NCI-H146 treated with DMSO at 0.1 percent for 48 hours (cell line): Measurements from ENCODE around the gene SHB.

Source experiments
- DNase-seq: peaks from one replicate; lab custom pipeline; 2025; ENCODE audit not compliant: unreplicated experiment; lab: John Stamatoyannopoulos, UW

SHB gene

DNA sequence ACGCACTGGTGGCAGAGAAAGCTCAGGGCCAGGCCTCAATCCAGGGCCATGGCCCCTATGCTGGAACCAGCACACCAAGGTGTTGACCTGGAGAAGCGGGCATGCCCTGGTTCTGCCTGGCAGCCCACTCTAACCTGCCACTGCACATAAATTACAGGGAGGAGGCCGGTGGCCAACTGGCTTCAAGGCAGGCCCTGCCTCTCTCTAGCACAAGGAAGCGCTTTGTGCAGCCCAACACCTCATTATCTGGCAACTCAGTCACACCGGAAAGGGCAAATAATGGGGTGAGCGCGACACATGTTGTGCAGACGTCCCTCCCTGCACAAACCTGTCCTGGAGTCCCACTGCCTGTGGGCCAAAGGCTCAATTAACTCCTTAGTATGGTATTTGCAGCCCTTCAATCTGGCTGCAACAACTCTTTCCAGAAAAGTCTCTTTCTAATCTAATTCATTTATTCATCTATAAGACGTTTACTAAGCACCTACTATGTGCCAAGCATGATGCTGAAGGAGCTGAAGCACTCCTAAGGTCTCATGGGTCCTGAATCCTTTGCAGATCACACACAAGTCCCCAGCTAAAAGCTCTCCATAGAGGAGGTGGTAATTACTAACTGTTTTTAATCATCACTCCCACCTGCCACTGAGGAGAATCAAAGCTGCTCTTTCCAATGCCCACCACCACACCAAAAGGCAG is 24.9 kb downstream of the SHB start:
- no peak for DNase-seq

- no peak for DNase-seq
Observed at GRCh38 chr9:38042626-38043357, 26.2 kb downstream of the SHB start.

- no peak for DNase-seq
Observed at GRCh38 chr9:38041564-38042243, 27.3 kb downstream of the SHB start.

- DNase-seq: no peak
Observed at GRCh38 chr9:38039907-38040682, 28.9 kb downstream of the SHB start.

- no peak for DNase-seq
Observed at GRCh38 chr9:38039090-38039906, 29.7 kb downstream of the SHB start.

DNA sequence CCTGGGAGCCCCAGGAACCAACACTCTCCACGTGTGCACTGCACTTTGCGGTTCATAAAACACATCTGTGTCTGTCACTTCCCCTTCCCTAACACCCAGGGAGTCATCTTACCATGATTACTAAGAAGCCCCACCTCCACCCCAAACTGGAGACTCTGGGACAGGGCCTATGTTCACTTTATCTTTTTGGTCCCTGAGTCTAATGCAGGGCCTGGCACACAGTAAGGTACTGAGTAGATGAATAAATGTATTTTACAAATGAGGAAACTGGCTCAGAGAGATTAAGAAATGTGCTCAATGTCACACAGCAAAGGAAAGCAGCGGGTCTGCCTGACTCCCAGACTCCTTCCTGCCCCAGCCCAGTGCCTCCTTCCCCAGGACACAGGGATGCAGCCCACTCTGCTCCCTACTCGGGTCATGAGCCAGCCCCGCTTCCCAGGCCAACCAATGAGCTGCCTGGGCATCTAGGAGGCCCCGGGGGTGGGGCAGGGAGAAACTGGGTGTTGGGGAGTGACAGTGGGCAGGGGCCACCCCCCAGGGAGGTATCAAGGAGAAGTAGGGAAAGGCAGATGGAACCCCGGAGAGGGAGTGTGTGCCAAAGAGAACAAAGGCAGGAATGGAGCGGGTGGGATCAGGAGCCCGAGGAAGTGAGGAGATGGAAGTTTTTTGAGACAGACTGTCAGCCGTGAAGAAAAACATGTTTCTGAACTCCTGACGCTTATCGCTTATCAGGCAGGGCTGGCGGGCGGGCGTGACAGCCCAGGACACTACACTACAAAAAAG is 30.5 kb downstream of the SHB start:
- no peak for DNase-seq

DNA sequence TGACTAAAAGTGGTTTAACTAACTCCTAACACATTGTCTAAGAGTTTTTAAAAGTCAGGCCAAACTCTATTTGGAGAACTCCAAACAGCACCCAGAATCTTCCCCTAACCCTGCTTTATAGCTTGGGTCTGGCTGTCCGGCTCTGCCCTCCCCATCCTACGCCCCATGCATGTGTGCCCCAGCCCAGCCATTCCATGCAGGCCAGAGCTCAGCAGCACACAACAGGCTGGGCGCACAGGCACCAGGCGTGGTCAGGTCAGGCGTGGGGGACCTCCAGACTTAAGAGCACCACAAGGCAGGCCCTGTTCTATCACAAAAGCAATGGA is 31.1 kb downstream of the SHB start:
- DNase-seq: no peak

DNA sequence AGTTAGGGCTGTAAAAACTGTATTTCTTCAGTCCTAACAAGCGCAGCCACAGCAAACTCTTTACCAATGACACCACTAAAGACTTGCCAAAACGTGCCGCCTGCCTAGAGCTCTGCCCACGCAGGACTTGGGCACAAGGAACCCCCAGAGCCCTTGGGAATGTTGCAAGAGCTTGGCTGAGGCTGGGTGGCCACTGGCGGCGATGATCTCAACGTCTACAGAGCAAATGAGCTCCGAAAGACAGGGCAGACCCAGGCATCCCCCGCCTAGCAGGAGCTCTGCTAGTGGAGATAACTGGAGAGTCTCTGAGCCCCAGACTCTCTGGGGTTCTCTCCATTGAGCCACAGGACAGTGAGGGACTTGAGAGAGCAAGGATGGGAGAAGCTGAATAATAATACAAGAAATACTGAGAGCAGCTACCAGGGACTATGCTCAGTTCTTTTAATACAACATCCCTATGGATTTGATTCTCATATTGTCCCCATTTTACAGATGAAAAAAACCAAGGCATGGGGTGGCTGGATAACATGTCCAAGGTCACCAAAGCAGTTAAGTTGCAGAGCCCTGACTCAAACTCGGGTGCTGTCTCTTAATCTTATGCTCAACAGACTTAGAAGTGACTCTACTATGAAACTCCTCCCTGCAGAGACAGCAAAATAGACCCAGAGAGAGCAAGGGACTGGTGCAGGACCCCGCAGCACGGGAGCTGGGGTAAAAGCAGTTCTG is 32.5 kb downstream of the SHB start:
- DNase-seq: no peak

DNA sequence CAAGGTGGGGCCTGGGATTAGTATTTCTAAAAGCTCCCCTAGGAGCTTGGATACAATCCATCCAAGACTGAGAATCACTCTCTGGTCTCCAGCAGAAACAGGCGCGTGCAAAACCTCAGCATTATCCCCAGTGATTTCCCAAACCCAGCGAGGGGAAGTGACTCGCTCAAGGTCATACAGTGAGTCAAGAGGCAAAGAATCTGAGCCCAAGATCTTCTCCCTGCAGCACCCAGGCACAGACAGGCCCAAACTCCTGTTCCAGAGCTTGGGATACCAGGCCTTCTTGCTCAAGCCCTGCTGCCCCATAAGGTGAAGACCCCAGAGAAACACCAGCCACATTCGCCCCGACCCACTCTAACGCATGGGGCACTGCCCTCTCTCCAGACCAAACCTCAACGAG is 33.2 kb downstream of the SHB start:
- no peak for DNase-seq

DNA sequence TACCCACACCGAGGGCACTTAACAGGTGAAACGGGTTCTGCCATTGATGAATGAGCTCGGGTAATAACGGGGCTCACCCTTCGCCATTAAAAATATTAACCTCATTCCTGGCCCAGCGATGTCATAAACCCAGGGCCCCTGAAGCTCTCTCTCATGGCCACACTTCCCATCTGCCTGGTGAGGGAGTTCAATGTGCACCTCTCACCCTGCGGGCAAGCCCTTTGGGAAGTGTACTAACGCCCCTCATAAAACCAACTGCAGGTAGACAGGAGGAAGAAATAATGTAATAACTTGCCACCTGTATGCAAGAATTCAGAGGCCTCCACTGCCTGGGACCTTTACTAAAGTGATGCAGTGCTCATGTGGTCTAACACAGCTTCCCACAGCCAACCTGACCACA is 35.1 kb downstream of the SHB start:
- no peak for DNase-seq

GRCh38 chr9:38032266-38033110 is 36.5 kb downstream of the SHB start:
- no peak for DNase-seq

DNA sequence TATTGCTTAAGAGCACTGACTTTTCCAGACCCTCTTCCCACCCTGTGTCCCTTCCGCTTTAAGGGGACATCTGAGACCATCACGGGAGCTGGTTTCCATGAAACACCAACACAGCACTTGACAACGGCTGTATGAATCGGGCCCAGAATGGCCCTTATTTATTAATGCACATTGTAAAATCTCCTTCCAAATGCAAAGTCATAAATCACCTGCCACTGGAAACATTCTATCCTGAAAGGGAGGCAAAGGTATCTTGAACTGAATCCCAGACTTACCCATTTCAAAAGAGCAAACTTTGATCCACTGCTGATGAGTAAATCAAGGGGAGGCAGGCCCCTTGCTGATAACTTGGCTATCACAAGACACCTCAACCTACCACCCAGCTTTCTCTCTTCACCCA is 37.4 kb downstream of the SHB start:
- DNase-seq: no peak

GRCh38 chr9:38030658-38031057 is 38.4 kb downstream of the SHB start:
- DNase-seq: no peak

- DNase-seq: no peak
Observed at GRCh38 chr9:38029915-38030638, 39.0 kb downstream of the SHB start.

GRCh38 chr9:38027714-38028113 is 41.3 kb downstream of the SHB start:
- peak; percentile 55 for DNase-seq

DNA sequence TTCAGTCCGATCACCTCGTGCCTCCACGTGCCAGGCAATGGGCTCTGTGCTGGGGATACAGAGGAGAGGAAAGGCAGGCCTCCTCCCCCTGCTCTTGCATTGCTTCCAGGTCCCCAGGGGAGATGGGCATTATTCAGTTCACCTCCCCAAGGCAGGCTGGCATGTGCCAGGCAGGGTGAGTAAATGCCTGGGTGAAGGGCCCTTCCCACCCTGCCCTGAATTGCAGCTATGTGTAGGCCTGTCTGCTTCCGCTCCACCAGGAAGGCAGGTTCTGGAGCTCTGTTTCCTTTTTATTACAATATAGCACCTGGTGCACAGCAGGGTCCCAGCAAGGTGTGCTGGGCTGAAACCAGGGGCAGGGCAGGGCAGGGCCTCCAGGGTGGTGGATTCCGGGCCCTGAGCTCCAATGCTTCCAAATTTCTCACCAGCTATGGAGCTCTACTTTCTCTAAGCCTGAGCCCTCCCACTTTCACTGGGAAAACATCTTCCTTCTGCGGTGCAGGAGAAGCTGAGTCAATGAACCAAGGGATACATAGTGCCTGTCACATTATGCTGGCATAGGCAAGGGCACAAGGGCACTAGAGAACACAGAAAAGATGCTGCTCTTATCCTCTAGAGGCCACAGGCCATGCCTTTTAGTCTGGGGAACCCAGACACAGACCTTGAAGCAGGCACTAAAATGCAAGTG is 42.0 kb downstream of the SHB start:
- DNase-seq: peak; percentile 64
